ENCODE measurements around the gene ZMYM4.
"Not testable (repeated sequence)": the region's sequence is repeated elsewhere in the genome, so short reads cannot be mapped to it uniquely, and the experiment has no call there.

The ZMYM4 gene

DNA sequence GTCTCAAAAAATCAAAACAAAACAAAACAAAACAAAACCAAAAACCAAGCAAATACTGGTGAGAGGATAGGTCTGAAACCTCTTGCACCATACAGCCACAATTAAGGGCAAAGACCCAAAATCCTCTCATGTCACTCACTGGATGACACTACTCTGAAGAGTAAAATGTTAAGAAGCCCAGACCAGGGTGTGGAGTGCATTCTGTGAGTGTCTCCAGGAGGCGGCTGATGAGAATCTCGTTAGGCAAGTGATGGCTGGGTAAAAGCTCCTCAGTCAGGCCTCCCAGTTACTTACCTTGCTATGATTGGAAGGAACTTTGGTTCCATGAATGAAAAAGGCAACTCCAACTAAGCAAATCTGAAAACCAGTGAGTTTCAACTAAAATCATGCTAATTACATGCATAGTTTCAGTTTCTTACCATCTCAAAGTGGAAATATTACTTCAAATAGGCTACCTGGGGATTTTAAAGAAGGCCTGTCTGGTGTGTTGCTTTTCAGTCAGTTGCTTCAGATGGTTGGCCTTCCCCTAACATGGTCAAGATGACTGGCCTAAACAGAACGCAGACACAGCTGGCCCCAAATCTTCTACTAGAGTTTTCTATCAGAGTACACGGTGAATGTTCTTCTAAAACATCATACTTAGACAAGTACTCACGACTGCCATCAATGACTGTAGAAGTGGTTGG lies 193.6 kb downstream of the ZMYM4 start:
- no peak for DNase-seq

- no peak for DNase-seq
These were observed 194.7 kb downstream of the ZMYM4 start for GRCh38 chr1:35463232-35463631.

DNA sequence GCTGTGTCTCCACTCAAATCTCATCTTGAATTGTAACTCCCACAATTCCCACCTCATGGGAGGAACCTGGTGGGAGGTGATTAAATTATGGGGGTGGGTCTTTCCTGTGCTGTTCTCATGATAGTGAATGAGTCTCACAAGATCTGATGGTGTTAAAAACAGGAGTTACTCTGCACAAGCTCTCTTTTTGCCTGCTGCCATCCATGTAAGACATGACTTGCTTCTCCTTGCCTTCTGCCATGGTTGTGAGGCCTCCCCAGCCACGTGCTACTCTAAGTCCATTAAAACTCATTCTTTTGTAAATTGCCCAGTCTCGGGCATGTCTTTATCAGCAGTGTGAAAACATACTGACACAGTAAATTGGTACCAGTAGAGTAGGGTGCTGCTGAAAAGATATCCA lies 195.2 kb downstream of the ZMYM4 start:
- DNase-seq: not testable (repeated sequence)

GRCh38 chr1:35466120-35466519 lies 197.6 kb downstream of the ZMYM4 start:
- DNase-seq: no peak

DNA sequence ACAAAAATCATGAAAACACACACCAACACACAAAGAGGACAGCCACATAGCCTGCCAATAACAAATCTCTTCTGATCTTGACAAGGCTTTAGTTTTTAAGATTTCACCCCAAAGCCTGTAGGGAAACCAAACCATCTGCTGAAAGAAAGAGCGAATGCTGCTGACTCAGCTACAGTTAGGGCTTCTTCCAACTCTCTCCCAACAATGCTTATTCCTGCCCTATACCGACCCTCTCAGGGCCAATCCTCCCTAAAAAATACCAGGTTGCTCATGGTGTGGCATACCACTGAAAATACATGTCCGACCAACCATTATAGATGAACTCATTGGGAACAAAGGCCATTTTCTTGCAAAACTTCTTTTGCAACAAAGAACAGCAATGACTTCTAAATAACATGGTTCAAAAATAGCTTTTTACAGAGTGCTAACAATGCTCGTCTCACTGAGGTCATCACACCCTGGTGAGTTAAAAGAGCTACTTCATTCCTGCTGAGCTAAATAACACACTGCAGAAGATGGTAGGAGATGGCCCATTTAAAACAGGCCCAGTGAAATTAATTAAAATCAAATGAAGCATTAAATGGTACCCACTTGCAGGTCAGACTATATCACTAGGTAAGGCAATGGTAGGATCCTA lies 202.6 kb downstream of the ZMYM4 start:
- DNase-seq: no peak

Measured in CD4-positive, alpha-beta T cell treated with Interferon alpha-2 for 1 hour (primary cell).